Activated naive CD4-positive, alpha-beta T cell treated with Interleukin-2 at 50 U/mL for 16 hours (primary cell): Measurements from ENCODE around the gene WNT3A.
"Not testable (repeated sequence)": the region's sequence is repeated elsewhere in the genome, so short reads cannot be mapped to it uniquely, and the experiment has no call there.

Source experiments
- DNase-seq: peaks from one replicate; pipeline ENCODE4 v3.0.0-alpha.2; 2020

Gene WNT3A, protein sequence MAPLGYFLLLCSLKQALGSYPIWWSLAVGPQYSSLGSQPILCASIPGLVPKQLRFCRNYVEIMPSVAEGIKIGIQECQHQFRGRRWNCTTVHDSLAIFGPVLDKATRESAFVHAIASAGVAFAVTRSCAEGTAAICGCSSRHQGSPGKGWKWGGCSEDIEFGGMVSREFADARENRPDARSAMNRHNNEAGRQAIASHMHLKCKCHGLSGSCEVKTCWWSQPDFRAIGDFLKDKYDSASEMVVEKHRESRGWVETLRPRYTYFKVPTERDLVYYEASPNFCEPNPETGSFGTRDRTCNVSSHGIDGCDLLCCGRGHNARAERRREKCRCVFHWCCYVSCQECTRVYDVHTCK

DNA sequence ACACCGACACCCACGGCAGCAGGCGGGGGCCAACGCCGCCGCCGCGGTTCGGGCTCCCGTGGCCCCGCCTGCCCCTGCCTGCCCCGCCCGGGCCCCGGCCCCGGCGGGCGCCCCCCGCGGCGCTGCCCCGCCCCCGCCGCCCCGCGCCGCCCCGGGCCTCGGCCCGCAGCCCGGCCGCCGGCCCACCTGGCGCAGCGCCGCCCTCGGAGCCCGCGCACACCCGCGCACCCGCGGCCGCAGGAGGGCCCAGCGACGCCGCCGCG, at the start of gene WNT3A:
WNT3A (plus strand) TSS at position 213 of the 263 bp plus-strand sequence. CDS start 131 bp downstream, outside the sequence.
- no peak for DNase-seq

DNA sequence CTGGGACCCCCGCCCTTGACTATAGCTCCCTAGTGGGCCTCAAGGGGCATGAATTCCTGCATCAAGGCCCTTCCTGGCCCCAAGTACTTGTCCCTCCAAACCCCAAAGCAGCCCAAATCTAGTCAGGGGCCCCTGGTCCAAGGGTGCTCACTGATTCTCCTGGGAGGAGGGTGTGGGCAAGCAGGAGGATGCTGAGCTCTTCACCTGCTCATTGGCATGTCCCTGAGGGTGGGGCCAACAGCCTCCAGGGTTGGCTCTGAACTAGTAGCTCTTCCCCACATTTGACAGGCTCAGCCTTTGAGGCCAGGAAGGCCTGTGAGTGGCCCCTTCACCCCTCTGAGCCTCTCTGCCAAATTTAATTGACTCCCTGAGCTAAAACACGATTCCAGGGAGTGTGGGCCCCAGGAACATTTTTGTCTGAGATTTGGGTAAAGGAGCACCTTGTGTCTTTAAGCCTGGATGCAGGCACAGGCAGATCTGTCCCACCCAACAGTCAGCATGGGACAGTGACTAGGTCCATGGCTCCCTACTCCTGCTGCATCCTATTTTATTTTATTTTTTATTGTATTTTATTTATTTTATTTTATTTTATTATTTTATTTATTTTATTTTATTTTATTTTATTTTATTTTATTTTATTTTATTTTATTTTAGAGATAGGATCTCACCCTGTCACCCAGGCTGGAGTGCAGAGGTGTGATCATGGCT, 48.0 kb upstream of the WNT3A start:
- no peak for DNase-seq

DNA sequence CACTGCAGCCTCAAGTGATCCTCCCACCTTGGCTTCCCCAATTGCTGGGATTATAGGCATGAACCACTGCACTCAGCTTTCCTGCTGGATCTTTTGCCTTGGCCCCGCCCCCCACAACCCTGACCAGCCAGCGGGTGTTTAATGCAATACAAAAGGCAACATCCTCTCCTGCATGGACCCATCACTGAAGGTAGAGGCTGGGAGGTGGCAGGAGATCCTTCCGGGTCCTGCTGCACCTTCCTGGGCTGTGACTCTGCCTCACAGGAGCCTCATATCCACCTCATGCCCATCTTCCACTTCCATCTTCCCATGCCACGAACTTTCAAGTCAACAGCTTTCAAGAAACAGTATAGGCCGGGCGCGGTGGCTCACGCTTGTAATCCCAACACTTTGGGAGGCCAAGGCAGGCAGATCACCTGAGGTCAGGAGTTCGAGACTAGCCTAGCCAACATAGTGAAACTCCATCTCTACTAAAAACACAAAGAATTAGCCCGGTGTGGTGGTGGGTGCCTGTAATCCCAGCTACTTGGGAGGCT, 47.4 kb upstream of the WNT3A start:
- no peak for DNase-seq

DNA sequence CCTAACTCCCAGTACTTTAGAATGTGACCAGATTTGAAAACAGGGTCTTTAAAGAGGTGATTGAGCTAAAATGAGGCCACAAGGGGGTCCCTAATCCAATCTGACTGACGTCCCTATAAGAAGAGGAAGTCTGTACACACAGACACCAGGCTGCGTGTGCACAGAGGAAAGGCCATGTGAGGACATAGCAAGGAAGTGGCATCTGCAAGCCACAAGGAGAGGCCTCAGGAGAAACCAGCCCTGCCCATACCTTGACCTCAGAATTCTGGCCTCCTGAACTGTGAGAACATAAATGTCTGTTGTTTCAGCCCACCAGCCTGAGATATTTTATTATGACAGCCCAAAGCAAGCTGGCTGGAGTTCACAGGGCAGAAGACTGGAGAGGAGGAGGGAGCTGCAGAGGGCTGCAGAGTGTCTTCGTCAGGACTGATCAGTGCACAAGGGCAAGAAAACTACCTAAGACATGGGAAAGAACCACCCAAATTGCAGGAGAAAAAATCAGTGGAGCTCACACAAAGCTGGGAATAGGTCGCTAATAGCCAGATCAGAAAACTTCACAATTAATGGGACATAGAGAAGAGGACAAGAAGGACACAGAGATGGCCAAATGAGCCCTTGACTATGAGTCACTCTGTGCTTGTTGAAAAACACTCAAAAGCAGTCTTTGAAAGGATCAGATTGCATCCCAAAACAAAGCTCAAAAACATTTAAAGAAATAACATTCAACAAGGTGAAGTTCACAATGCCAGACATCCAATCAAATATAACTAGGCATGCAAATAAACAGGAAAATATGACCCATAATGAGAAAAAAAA, 44.9 kb upstream of the WNT3A start:
- DNase-seq = no peak

DNA sequence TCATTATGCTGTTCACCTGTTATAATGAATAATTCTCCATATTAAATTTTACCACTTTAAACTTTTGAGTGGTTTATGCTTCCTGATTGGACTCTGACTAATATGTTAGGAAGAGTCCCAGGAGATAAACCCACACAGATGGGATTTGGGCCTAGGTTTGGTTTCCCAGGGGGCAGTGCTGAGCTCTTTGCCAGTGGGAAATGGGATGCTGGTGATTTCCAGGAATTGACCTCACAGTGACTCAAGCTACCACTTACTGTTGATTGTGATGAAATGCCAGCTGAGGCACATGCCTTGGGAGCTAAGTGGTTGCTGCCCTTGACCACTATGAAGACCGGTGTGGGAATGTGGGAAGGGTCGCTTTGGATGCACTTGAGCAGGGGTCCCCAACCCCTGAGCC, 40.1 kb upstream of the WNT3A start:
- not testable (repeated sequence) for DNase-seq

DNA sequence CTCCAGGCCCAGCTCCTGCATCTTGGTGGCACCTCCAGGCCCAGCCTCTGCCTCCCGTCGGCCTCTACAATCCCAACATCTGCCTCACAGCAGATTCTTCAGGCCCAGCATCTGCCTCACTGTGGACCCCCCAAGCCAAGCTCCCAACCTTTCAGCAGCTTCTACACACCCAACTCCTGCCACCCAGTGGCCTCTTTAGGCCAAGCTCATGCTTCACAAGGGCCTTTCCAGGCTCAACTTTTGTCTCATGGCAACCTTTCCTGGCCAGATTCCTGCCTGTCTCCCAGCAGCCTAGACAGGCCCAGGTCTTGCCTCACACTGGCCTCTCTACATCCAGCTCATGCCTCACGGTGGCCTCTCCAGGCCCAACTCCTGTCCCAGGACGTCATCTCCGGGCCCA, 39.0 kb upstream of the WNT3A start:
- not testable (repeated sequence) for DNase-seq

DNA sequence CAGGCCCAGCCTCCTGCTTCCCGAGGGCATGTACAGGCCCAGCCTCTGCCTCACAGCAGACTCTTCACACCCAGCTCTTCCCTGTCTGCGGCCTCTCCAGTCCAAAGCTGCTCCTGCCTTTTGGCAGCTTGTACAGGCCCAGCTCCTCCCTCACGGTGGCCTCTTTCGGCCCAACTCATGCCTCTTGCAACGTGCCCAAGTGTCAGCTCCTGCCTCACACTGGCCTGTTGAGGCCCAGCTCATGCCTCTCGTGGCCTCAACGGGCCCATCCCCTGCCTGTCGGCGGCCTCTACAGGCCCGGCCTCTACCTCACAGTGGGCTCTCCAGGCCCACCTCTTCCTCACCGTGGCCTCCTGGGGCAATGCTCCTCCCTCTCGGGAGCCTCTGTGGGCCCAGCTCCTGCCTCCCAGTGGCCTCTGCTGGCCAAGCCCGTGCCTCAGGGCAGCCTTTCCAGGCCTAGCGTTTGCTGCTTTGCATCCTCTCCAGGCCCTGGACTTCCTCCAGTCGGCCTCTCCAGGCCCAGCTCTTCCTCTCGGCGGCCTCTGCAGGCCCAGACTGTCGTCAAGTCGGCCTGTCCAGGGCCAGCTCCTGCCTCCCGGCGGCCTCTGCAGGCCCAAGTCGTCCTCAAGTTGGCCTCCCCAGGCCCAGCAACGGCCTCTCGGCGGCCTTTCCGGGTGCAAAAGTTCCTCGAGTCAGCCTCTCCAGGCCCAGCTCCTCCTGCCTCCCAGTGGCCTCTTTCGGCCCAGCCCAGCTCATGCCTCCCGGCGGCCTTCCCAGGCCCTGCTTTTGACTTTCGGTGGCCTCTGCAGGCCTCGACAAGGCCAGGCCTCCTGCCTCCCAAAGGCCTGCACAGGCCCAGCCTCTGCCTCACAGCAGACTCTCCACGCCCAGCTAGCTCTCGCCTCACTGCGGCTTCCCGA, 36.5 kb upstream of the WNT3A start:
- DNase-seq = not testable (repeated sequence)

DNA sequence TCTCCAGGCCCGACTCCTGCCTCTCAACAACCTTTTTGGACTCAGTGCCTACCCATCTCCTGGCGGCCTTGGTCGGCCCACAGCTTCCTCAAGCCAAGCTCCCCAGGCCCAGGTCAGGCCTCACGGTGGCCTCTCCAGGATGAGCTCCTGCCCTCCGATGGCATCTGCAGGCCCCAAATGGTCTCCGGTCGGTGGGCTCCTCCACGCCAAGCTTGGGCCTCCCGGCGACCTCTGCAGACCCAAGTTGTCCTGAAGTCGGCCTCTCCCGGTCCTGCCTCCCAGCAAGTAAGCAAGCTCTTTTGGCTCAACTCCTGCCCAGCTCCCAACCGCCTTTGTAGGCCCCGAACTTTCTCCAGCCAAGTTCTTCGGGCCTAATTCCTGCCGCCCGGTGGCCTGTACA, 35.6 kb upstream of the WNT3A start:
- DNase-seq = not testable (repeated sequence)

DNA sequence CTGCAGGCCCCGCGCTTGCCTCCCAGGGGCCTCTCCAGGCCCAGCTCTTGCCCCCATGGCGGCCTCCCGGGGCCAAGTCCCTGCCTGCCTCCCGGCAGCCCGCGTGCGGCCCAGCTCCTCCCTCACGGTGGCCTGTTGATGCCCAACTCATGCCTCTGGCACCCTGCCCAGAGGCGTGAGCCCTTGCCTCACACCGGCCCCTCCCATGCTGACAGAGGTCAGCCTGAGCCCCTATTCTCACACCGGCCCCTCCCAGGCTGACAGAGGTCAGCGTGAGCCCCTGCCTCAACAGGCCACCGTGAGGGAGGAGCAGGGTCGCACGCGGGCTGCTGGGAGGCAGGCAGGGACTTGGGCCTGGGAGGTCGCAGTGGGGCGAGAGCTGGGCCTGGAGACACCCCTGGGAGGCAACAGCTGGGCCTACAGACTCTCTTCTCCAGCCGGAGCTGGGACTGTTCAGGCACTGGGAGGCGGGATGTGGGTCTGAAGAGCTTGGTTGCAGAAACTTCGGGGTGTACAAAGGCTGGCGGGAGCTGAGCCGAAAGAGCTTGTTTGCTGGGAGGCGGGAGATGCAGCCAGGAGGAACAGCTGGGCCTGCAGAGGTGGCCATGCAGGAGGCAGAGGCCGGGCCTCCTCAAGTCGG, 35.0 kb upstream of the WNT3A start:
- not testable (repeated sequence) for DNase-seq

DNA sequence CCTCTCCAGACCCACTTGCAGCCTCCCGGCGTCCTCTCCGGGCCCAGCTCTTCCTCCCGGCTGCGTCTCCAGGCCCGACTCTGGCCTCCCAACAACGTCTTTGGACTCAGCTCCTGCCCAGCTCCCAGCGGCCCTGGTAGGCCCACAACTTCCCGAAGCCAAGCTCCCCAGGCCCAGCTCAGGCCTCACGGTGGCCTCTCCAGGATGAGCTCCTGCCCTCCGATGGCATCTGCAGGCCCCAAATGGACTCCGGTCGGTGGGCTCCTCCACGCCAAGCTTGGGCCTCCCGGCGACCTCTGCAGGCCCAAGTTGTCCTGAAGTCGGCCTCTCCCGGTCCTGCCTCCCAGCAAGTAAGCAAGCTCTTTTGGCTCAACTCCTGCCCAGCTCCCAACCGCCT, 34.5 kb upstream of the WNT3A start:
- not testable (repeated sequence) for DNase-seq

DNA sequence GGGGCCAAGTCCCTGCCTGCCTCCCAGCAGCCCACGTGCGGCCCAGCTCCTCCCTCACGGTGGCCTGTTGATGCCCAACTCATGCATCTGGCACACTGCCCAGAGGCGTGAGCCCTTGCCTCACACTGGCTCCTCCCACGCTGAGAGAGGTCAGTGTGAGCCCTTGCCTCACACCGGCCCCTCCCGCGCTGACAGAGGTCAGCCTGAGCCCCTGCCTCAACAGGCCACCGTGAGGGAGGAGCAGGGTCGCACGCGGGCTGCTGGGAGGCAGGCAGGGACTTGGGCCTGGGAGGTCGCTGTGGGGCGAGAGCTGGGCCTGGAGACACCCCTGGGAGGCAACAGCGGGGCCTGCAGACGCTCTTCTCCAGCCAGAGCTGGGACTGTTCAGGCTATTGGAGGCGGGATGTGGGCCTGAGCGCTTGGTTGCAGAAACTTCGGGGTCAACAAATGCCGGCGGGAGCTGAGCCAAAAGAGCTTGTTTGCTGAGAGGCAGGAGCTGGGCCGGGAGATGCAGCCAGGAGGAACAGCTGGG, 33.9 kb upstream of the WNT3A start:
- DNase-seq = not testable (repeated sequence)

DNA sequence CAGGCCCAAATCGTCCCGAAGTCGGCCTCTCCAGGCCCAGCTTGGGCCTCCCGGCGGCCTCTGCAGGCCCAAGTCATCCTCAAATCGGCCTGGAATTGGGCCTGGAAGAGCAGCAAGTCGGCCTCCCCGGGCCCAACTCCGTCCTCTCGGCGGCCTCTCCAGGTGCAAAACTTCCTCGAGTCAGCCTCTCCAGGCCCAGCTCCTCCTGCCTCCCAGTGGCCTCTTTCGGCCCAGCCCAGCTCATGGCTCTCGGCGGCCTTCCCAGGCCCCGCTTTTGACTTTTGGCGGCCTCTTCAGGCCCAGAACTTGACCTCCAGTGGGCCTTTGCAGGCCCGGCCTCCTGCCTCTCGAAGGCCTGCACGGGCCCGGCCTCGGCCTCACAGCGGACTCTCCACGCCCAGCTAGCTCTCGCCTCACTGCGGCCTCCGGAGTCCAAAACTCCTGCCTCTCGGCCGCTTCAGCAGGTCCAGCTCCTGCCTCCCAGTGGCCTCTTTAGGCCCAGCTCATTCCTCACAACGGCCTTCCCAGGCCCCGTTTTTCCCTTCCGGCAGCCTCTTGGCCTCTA, 33.0 kb upstream of the WNT3A start:
- not testable (repeated sequence) for DNase-seq

DNA sequence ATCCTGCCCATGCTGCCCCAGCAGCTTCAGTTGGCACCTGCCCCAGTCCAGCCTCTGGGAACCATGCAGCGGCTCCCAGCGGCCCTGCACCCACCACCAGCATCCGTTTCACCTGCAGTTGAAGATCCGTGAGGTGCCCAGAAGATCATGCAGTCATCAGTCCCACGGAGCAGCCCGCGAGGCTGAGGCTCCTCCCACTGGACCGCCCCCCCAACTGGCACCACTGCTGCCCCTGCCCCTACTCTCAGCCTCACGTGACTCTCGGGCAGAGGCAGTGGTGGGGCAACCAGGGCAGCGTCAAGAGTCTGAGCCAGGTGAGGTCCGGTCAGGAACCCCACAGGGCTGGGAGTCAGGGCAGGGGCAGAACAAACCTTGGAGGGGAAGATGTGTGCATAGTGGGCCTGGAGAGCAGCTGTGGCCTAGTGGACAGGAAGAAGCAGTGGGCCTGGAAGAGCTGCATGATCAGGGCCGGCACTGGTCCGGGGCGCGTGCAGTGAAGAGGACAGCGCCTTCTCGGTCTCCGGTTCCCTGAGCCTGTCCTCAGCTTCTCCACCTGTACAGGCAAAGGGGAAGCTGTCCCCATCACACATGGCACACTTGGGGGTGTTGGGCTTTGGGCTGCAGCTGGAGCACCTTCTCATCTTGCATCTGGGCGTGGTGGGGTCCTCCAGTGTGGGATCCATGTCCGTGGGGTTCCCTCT, 31.1 kb upstream of the WNT3A start:
- not testable (repeated sequence) for DNase-seq

DNA sequence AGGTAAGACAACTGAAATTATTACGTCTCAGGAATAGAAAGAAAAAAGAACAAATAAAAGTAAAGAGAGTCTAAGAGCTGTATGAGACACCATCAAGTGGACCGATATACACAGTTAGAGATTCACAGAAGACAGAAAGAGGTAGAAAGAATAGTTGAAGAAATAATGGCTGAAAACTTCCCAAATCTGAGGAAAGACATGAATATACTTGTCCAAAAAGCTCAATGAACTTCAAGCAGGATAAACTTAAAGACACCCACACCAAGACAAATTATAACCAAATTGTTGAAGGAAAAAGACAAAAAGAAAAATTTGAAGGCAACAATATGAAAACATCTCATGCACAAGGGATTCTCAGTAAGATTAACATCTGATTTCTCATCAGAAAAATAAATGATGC, 19.6 kb upstream of the WNT3A start:
- no peak for DNase-seq

DNA sequence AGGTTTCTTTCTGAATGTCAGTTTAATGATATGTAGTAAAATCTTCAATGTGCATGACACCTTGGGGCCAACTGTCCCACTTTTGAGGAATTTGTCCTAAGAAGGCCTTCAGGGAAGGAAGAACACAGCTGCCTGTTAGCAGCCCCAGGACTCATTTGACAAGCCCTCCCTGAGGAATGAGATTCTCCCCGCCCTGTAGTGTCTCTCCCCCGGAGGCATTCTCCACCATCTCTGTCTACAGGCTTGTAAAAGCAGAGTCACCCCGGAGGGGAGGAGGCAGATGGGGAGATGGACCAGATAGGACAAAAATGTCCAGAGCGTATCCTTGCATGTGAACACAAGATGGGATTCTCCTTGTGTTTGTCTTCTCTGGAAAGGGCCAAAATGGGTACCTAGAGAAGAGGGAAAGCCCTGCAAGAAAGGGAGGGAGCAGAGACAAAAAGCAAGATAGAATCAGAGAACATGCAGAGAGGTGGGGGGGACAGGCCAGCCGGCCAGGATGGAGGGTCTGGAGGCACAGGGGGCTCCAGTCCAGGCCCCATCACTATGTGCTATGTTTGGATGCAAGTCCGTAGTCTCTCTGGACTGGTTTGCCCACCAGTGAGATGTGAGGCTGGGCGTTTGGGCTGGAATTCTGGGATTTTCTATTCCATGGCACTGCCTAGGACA, 12.0 kb upstream of the WNT3A start:
- DNase-seq = no peak

DNA sequence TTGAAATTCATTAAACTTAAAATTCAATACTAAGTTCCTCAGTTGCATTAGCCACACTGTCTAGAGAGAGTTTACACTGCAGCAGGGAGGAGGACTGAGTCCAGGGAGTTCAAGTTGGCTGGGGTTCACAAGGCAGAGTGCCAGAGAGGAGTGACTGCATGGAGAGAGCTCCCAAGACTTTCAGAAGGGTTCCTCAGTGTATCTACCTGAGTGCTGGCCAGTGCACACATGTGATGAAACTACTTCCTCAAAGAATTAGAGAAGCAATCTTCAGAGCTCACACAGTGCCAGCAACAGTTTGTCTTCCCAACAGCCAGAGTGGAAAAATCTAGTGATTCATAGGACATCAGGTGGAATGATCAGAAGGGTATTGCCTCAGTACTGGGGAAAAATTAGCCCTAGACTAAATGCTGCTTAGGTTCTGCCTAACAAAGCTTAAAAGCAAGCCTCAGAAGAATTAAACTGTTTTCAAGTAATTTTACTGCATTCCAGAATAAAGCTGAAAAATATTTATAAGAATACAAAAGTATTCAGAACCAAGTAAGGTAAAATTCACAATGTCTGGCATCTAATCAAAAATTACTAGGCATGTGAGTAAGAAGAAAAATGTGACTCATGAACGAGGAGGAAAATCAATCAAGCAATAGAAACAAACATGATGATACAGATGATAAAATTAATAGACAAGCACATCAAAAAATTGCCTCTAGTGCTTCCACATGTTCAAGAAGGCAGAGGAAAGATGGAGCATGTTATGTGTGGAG, 10.4 kb upstream of the WNT3A start:
- no peak for DNase-seq

DNA sequence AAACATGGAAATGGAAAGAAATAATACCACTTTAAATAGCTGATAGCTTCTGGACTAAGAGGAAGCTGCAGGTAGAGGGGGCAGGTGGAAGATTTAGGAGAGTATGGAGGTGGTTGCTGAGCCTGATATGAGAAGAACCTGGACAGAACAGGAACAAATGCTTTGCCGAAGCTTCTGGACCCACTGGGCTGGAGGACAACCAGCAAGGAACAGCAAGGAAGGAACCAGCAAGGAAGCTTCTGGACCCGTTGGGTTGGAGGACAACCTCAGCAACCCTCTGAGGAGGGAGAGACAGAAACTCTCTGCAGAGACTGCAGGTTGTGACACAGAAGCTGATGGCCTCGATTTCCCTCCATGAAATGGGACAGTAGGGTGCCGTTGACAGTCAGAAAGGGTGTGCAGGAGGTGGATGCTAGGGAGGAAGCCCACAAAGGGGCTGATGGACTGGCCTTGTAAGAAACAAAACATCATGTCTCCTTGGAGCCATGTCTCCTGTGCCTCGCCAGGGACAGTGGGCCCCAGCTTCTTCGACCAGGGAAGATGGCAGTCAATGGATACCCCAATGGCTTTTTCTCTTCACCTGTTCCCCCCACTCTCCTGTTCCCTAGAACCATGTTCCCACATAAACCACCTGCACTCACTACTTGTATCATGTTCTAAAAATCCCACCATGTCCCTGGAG, 8.3 kb upstream of the WNT3A start:
- no peak for DNase-seq
